HepG2 (cell line): ENCODE measurements around the gene FAIM2. TPM values are rescaled to one million over a fixed set of nuclear protein-coding genes. Genes with fewer than 3 reads are reported as not detected.

Experiments
- AHR ChIP-seq: IDR thresholded peaks from 2 replicates; pipeline ENCODE4 v1.6.1; 2018; ENCODE audit warnings: missing genetic modification reagents, missing compliant biosample characterization
- ATAD3A ChIP-seq: sonication (generic); formaldehyde crosslinking; IDR thresholded peaks from 2 replicates; pipeline ENCODE4 v1.4.0; 2020; ENCODE audit warnings: missing genetic modification reagents
- DNMT1 ChIP-seq: sonication (generic); formaldehyde crosslinking; IDR thresholded peaks from 2 replicates; pipeline ENCODE4 v1.5.1; 2020; ENCODE audit warnings: mild to moderate bottlenecking, missing genetic modification reagents
- KLF11 ChIP-seq: IDR thresholded peaks from 2 replicates; pipeline ENCODE4 v1.6.1; 2016; ENCODE audit warnings: missing compliant biosample characterization
- MEF2D ChIP-seq: sonication (generic); formaldehyde crosslinking; IDR thresholded peaks from 2 replicates; pipeline ENCODE4 v1.5.1; 2020; ENCODE audit warnings: mild to moderate bottlenecking, missing genetic modification reagents
- SMYD3 ChIP-seq: sonication (generic); formaldehyde crosslinking; IDR thresholded peaks from 2 replicates; pipeline ENCODE4 v1.8.1; 2023; ENCODE audit warnings: mild to moderate bottlenecking, missing genetic modification reagents
- SNAPC2 ChIP-seq: sonication (generic); formaldehyde crosslinking; IDR thresholded peaks from 2 replicates; pipeline ENCODE4 v1.8.1; 2022; ENCODE audit warnings: mild to moderate bottlenecking, missing genetic modification reagents
- TGIF2 ChIP-seq: IDR thresholded peaks from 2 replicates; pipeline ENCODE4 v1.6.1; 2016; ENCODE audit warnings: control low read depth, missing compliant biosample characterization
- ZNF143 ChIP-seq: sonication (generic); formaldehyde crosslinking; IDR thresholded peaks from 2 replicates; pipeline ENCODE4 v1.4.0; 2020; ENCODE audit warnings: missing genetic modification reagents
- ZNF160 ChIP-seq: sonication (generic); formaldehyde crosslinking; IDR thresholded peaks from 2 replicates; pipeline ENCODE4 v1.8.0; 2022; ENCODE audit warnings: mild to moderate bottlenecking, inconsistent platforms, missing genetic modification reagents
- ZNF230 ChIP-seq: sonication (generic); formaldehyde crosslinking; IDR thresholded peaks from 2 replicates; pipeline ENCODE4 v1.4.0; 2020; ENCODE audit warnings: mild to moderate bottlenecking, missing genetic modification reagents
- ZNF253 ChIP-seq: sonication (generic); formaldehyde crosslinking; IDR thresholded peaks from 2 replicates; pipeline ENCODE4 v1.8.0; 2022; ENCODE audit warnings: mild to moderate bottlenecking, missing genetic modification reagents, borderline replicate concordance
- ZNF577 ChIP-seq: sonication (generic); formaldehyde crosslinking; IDR thresholded peaks from 2 replicates; pipeline ENCODE4 v1.4.0; 2020; ENCODE audit warnings: mild to moderate bottlenecking, low read depth, missing genetic modification reagents, borderline replicate concordance
- ZNF792 ChIP-seq: IDR thresholded peaks from 2 replicates; pipeline ENCODE4 v1.6.1; 2016
- ZNF891 ChIP-seq: sonication (generic); formaldehyde crosslinking; IDR thresholded peaks from 2 replicates; pipeline ENCODE4 v1.5.0; 2020; ENCODE audit warnings: mild to moderate bottlenecking, missing genetic modification reagents
- ZSCAN29 ChIP-seq: sonication (generic); formaldehyde crosslinking; conservative IDR thresholded peaks from 2 replicates; pipeline ENCODE4 v1.4.0; 2020; ENCODE audit warnings: mild to moderate bottlenecking, missing genetic modification reagents
- polyA plus RNA-seq, 8 experiments: library from polyadenylated mRNA; depleted of rRNA in 3 of 8; stranded (reverse) in 7 of 8; unstranded in 1 of 8; fragments of >200 nt; fragmentation: Illumina TruSeq in 4 of 8; extraction: Trizol in 4 of 8; gene quantifications; 2 replicates each; pipeline versions ENCODE4 v1.2.1 to v1.2.3, GENCODE V29; 2011 to 2016; ENCODE audit warnings: low read depth in 4 of 8, missing spikeins in 1 of 8, mixed read lengths in 1 of 8; ENCODE audit not compliant: insufficient read depth in 1 of 8
- total RNA-seq, 5 experiments: library from RNA; depleted of rRNA; stranded (reverse); fragments of >200 nt; fragmentation: Illumina TruSeq; extraction: Trizol; gene quantifications; 2 replicates each; pipeline ENCODE4 v1.2.3, GENCODE V29; 2016; ENCODE audit warnings: low read depth in 1 of 5
- TF ChIP-seq, protein P1 (sequence below): sonication (generic); formaldehyde crosslinking; IDR thresholded peaks from 2 replicates; pipeline ENCODE4 v1.5.1; 2020; ENCODE audit warnings: mild to moderate bottlenecking, missing genetic modification reagents, moderate library complexity
- TF ChIP-seq, protein P2 (sequence below): sonication (generic); formaldehyde crosslinking; IDR thresholded peaks from 2 replicates; pipeline ENCODE4 v1.9.0; 2022; ENCODE audit warnings: missing genetic modification reagents, mild to moderate bottlenecking, borderline replicate concordance
- TF ChIP-seq, protein P3 (sequence below): sonication (generic); formaldehyde crosslinking; conservative IDR thresholded peaks from 2 replicates; pipeline ENCODE4 v1.4.0; 2020; ENCODE audit warnings: missing genetic modification reagents
- TF ChIP-seq, protein P4 (sequence below): sonication (generic); formaldehyde crosslinking; IDR thresholded peaks from 2 replicates; pipeline ENCODE4 v1.8.1; 2023; ENCODE audit warnings: mild to moderate bottlenecking, missing genetic modification reagents

FAIM2 gene
- total and polyA plus RNA-seq, 2 of the 13 experiments (the other 11 are each of a cell fraction or from before 2014, with no cell fraction given), result not detected

DNA sequence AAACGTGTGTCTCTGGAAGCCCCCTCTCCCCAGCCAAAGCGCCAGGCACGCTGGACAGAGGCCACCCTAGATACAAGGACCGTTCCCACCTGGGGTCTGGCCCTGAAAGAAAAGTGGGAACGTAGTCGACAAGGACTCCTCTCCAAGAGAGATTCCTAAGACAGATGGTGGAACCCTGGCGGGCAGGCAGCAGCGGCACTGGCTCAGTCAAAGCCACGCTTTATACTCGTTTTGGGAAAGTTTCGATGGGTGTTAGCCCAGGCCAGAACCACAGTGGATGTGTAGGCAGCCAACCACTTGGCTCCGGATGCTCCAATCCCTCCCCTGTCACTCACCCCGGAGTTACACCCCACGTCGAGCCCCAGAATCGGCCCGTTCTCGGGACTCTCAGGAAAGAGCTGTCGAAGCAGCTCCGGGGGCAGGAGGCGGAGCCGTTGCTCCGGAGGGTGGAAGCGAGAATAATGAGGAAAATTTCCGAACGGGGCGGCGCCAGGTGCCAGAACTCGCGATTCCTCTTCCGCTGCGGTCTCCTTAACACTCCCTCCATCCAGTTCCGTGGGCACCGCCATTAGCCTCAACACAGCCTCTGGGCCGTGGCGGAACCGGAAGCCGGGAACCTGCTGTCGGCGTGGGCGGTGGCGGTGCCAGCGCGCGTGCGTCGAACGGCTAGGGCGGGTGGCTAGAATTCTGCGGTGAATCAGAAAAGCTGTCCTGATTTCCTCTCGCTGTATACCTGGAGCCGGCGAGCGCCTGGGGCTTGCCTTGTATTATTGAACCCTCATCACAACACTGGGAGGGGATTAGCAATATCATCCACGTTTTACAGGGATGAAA is 61.0 kb downstream of the FAIM2 start, which contains the start of gene BCDIN3D (continued):
- no peak for TF ChIP-seq DNMT1 (CRISPR knock-in tag)
- 0 out of 2 replicates have a peak, but pooled peaks have one; percentile 29 for TF ChIP-seq ZNF253
- TF ChIP-seq SNAPC2 (CRISPR knock-in tag), result no peak
- TF ChIP-seq, protein P1, sequence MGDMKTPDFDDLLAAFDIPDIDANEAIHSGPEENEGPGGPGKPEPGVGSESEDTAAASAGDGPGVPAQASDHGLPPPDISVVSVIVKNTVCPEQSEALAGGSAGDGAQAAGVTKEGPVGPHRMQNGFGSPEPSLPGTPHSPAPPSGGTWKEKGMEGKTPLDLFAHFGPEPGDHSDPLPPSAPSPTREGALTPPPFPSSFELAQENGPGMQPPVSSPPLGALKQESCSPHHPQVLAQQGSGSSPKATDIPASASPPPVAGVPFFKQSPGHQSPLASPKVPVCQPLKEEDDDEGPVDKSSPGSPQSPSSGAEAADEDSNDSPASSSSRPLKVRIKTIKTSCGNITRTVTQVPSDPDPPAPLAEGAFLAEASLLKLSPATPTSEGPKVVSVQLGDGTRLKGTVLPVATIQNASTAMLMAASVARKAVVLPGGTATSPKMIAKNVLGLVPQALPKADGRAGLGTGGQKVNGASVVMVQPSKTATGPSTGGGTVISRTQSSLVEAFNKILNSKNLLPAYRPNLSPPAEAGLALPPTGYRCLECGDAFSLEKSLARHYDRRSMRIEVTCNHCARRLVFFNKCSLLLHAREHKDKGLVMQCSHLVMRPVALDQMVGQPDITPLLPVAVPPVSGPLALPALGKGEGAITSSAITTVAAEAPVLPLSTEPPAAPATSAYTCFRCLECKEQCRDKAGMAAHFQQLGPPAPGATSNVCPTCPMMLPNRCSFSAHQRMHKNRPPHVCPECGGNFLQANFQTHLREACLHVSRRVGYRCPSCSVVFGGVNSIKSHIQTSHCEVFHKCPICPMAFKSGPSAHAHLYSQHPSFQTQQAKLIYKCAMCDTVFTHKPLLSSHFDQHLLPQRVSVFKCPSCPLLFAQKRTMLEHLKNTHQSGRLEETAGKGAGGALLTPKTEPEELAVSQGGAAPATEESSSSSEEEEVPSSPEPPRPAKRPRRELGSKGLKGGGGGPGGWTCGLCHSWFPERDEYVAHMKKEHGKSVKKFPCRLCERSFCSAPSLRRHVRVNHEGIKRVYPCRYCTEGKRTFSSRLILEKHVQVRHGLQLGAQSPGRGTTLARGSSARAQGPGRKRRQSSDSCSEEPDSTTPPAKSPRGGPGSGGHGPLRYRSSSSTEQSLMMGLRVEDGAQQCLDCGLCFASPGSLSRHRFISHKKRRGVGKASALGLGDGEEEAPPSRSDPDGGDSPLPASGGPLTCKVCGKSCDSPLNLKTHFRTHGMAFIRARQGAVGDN (CRISPR knock-in tag), result peak; percentile 97
- TF ChIP-seq, protein P2, sequence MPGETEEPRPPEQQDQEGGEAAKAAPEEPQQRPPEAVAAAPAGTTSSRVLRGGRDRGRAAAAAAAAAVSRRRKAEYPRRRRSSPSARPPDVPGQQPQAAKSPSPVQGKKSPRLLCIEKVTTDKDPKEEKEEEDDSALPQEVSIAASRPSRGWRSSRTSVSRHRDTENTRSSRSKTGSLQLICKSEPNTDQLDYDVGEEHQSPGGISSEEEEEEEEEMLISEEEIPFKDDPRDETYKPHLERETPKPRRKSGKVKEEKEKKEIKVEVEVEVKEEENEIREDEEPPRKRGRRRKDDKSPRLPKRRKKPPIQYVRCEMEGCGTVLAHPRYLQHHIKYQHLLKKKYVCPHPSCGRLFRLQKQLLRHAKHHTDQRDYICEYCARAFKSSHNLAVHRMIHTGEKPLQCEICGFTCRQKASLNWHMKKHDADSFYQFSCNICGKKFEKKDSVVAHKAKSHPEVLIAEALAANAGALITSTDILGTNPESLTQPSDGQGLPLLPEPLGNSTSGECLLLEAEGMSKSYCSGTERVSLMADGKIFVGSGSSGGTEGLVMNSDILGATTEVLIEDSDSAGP (CRISPR knock-in tag), result peak; percentile 90
- TF ChIP-seq KLF11 (CRISPR knock-in tag), result peak; percentile 70; the same call in 1 of the 2 replicates
- TF ChIP-seq, protein P3, sequence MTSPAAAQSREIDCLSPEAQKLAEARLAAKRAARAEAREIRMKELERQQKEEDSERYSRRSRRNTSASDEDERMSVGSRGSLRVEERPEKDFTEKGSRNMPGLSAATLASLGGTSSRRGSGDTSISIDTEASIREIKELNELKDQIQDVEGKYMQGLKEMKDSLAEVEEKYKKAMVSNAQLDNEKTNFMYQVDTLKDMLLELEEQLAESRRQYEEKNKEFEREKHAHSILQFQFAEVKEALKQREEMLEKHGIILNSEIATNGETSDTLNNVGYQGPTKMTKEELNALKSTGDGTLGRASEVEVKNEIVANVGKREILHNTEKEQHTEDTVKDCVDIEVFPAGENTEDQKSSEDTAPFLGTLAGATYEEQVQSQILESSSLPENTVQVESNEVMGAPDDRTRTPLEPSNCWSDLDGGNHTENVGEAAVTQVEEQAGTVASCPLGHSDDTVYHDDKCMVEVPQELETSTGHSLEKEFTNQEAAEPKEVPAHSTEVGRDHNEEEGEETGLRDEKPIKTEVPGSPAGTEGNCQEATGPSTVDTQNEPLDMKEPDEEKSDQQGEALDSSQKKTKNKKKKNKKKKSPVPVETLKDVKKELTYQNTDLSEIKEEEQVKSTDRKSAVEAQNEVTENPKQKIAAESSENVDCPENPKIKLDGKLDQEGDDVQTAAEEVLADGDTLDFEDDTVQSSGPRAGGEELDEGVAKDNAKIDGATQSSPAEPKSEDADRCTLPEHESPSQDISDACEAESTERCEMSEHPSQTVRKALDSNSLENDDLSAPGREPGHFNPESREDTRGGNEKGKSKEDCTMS (CRISPR knock-in tag), result no peak
- no peak for TF ChIP-seq ZNF891 (CRISPR knock-in tag)
- peak; percentile 72; the same call in 1 of the 2 replicates for TF ChIP-seq MEF2D (CRISPR knock-in tag)
- TF ChIP-seq TGIF2 (CRISPR knock-in tag), result no peak; the same call in 1 of the 2 replicates
- peak; percentile 66 for TF ChIP-seq ZNF792 (CRISPR knock-in tag)
- no peak for TF ChIP-seq ZNF160 (CRISPR knock-in tag)
- no peak for TF ChIP-seq SMYD3 (CRISPR knock-in tag)
- TF ChIP-seq AHR (CRISPR knock-in tag), result no peak
- no peak for TF ChIP-seq ATAD3A (CRISPR knock-in tag)
- peak; percentile 47; the same call in 1 of the 2 replicates for TF ChIP-seq ZNF143 (CRISPR knock-in tag)
- no peak for TF ChIP-seq ZNF577 (CRISPR knock-in tag)
- TF ChIP-seq, protein P4, sequence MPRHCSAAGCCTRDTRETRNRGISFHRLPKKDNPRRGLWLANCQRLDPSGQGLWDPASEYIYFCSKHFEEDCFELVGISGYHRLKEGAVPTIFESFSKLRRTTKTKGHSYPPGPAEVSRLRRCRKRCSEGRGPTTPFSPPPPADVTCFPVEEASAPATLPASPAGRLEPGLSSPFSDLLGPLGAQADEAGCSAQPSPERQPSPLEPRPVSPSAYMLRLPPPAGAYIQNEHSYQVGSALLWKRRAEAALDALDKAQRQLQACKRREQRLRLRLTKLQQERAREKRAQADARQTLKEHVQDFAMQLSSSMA (CRISPR knock-in tag), result 0 out of 2 replicates have a peak, but pooled peaks have one; percentile 81
- TF ChIP-seq ZNF230 (CRISPR knock-in tag), result peak; percentile 64; the same call in 1 of the 2 replicates
- no peak for TF ChIP-seq ZSCAN29
